Psoas muscle (tissue), 8 donors: ENCODE data around the gene P3H4. TPM values are rescaled to one million over a fixed set of nuclear protein-coding genes. Genes with fewer than 3 reads are reported as not detected.
A peak's percentile ranks its signal among the peaks of the same experiment; 100 is the strongest.

Experiments used
- ATAC-seq, 4 donors: fragments of 200-7000 bp; cut with Tn5 transposase; one replicate each; pipeline ENCODE4 v1.9.1; 2020; ENCODE audit warnings: moderate library complexity in 3 of 4, mild to moderate bottlenecking in 2 of 4
- DNase-seq, 2 donors: peaks; one replicate each; pipeline ENCODE4 v3.0.0-alpha.2; 2020
- H3K27ac ChIP-seq: fragments of 200-600 bp; one replicate; pipeline ENCODE4 v1.8.0; 2022
- H3K27me3 ChIP-seq, 3 donors: fragments of 200-600 bp in 1 of 3; one replicate each; pipeline versions ENCODE4 v1.6.1 to v1.8.0; 2013 to 2022; ENCODE audit warnings: low read length in 2 of 3, mild to moderate bottlenecking in 2 of 3, moderate library complexity in 1 of 3; ENCODE audit not compliant: insufficient read depth in 3 of 3
- H3K36me3 ChIP-seq, 2 donors: fragments of 200-600 bp in 1 of 2; one replicate each; pipeline versions ENCODE4 v1.6.1 to v1.8.0; 2013 to 2022; ENCODE audit warnings: low read depth in 1 of 2, mild to moderate bottlenecking in 1 of 2, moderate library complexity in 1 of 2; ENCODE audit not compliant: insufficient read depth in 1 of 2
- H3K4me1 ChIP-seq: fragments of 200-600 bp; one replicate; pipeline ENCODE4 v1.8.0; 2022
- H3K4me3 ChIP-seq: fragments of 200-600 bp; one replicate; pipeline ENCODE4 v1.8.0; 2022; ENCODE audit warnings: mild to moderate bottlenecking
- H3K9me3 ChIP-seq: fragments of 200-600 bp; one replicate; pipeline ENCODE4 v1.8.0; 2022
- WGBS, 3 donors: extraction: QIAGEN DNeasy Blood & Tissue Kit; methylation state at CpG; one replicate each; pipeline versions ENCODE4 v1.1.6 to v1.1.7; 2013; 5-methylcytosine and 5-hydroxymethylcytosine counted together
- intact Hi-C, 2 donors: fragments of 100-400 bp; cut with DNase I; formaldehyde crosslinking; loops; one replicate each; pipeline versions ENCODE4 v1.11.0 to v1.14.2; 2022
- polyA plus RNA-seq, 3 donors: library from polyadenylated mRNA; stranded (reverse); fragments of 200-250 nt; gene quantifications; one replicate each; pipeline ENCODE4 v1.2.3, GENCODE V29; 2013
- total RNA-seq, 4 donors: library from RNA; stranded (reverse); fragmentation: NEBNext Ultra II Directional in 2 of 4; extraction: Animal tissue kit (Norgen Biotek cat#: 25700) in 2 of 4; gene quantifications; one replicate each; pipeline versions ENCODE4 v1.2.1 to v1.2.4, GENCODE V29; 2021 to 2023
- TF ChIP-seq, protein P1 (sequence below): fragments of 200-600 bp; IDR thresholded peaks from one replicate; pipeline ENCODE4 v1.8.0; 2022; ENCODE audit warnings: antibody characterized with exemption
- donor health status: healthy with polysubstance abuse.
- donor health status: DM: no; HTN: no; CAD: no; lungs with moderate emphysema.
- donor health status: Bipolar disorder and iron deficiency.
- donor health status: healthy.
- donor health status: DM: yes; HTN: yes; CAD: no.
- donor health status: DM: no; HTN: no; CAD: no.
- donor health status: DM: no; HTN: no; CAD: no.
- donor health status: DM: yes; HTN: yes; CAD: no.

The P3H4 gene
- total and polyA plus RNA-seq, 7 donors = 0.58 to 3.4 (median 1.7) TPM

DNA sequence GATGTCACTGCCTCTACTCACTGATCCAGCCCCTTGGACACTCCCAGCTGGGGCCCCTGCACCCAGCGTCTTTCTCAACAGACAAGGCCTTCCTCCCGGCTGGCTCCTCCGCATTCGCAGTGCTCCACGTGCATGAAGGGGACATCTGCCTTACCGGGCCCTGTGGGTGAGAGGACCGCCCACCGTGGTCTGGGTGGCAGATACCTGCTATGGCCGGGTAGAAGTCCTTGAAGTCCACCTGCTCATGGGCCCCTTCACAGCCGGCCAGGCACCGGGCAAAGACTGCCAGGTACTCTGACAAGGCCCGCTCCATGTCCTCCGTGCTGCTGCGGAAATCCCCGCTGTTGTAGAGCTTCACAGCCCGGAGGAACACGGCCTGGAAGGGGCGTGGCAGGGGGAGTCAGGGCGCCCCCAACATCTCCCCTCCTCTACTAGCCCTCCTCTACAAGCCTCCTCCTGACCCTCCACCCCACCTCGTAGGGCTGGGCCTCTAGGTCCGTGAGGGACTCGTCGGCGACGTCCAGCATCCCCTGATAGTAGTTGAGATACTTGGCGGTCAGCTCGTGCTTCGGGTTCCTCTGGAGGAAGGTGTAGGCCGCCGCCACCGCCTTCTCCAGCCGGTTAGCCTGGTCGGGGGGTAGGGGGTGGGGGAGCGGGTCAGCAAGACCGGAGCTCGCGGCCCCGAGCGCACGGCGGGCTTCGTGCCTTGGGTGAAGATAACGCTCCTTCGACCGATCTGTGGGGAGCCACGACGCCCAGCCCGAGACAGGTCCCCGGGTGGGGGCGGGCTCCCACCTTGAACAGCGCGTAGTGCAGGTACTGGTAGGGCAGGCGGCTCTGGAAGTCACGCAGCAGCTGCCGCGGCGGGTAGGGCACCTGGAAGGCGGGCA lies 845 bp downstream of the P3H4 start:
- DNase-seq = no peak
- no peaks in the 10 kb centered on the region for H3K27me3 ChIP-seq
- no peak for ATAC-seq
- H3K9me3 ChIP-seq = no peaks in the 10 kb centered on the region
- no peaks in the 10 kb centered on the region for H3K36me3 ChIP-seq
- peak overlapping the region; percentile 82 for H3K4me3 ChIP-seq
- WGBS, 3 donors = 25 to 27% (median 25%) methylated on average over 56 to 58 of the region's 58 CpGs
- intact Hi-C loops = no loop called here
- TF ChIP-seq, protein P1, sequence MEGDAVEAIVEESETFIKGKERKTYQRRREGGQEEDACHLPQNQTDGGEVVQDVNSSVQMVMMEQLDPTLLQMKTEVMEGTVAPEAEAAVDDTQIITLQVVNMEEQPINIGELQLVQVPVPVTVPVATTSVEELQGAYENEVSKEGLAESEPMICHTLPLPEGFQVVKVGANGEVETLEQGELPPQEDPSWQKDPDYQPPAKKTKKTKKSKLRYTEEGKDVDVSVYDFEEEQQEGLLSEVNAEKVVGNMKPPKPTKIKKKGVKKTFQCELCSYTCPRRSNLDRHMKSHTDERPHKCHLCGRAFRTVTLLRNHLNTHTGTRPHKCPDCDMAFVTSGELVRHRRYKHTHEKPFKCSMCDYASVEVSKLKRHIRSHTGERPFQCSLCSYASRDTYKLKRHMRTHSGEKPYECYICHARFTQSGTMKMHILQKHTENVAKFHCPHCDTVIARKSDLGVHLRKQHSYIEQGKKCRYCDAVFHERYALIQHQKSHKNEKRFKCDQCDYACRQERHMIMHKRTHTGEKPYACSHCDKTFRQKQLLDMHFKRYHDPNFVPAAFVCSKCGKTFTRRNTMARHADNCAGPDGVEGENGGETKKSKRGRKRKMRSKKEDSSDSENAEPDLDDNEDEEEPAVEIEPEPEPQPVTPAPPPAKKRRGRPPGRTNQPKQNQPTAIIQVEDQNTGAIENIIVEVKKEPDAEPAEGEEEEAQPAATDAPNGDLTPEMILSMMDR = no peak
- H3K27ac ChIP-seq = no peak overlapping the region
- H3K4me1 ChIP-seq = no peaks in the 10 kb centered on the region

DNA sequence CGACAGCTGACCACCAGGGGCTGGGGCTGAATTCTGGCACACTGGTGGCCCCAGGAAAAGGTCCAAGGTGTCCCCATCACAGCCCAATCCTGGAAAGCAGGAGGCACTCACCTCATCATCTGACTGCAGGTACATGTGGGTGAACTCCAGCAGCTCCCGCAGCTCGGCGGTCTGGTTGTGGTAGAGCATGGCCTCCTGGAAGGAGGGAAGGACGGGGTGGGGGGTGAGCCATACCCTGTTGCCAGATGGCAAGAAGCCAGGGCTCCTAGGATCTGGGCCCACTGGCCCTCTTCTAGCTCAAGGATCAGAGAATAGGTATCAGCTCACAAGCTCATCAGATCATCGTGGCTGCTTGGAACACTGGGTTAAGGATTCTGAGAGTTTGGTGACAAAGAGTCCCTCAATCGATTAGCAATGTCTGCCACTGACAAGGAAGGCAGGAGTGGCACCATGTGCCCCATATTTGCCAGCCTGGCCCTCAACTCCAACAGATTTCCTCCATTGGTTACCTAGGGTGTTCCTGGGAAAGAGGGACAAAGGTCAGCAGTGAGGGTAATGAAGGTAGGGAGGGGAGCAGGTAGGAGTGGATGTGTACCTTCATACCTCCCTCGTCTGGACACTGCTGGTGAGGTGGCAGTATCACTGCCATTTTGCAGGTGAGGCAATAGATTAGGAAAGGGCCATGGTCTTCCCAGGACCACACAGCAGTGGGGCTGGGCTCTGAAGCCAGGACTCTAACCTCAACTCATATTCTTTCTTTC lies 4.9 kb downstream of the P3H4 start:
- whole genome bisulfite sequencing, 3 donors = 82 to 89% (median 85%) methylated on average over 8 of the region's 8 CpGs
- H3K36me3 ChIP-seq = no peaks in the 10 kb centered on the region
- H3K27me3 ChIP-seq = no peaks in the 10 kb centered on the region
- ATAC-seq (no peak), DNase-seq (no peak)
- no peak overlapping the region for H3K4me3 ChIP-seq
- no peaks in the 10 kb centered on the region for H3K4me1 ChIP-seq
- TF ChIP-seq, protein P1 = no peak
- intact Hi-C loops = no loop called here
- no peak overlapping the region for H3K27ac ChIP-seq
- H3K9me3 ChIP-seq = no peaks in the 10 kb centered on the region

DNA sequence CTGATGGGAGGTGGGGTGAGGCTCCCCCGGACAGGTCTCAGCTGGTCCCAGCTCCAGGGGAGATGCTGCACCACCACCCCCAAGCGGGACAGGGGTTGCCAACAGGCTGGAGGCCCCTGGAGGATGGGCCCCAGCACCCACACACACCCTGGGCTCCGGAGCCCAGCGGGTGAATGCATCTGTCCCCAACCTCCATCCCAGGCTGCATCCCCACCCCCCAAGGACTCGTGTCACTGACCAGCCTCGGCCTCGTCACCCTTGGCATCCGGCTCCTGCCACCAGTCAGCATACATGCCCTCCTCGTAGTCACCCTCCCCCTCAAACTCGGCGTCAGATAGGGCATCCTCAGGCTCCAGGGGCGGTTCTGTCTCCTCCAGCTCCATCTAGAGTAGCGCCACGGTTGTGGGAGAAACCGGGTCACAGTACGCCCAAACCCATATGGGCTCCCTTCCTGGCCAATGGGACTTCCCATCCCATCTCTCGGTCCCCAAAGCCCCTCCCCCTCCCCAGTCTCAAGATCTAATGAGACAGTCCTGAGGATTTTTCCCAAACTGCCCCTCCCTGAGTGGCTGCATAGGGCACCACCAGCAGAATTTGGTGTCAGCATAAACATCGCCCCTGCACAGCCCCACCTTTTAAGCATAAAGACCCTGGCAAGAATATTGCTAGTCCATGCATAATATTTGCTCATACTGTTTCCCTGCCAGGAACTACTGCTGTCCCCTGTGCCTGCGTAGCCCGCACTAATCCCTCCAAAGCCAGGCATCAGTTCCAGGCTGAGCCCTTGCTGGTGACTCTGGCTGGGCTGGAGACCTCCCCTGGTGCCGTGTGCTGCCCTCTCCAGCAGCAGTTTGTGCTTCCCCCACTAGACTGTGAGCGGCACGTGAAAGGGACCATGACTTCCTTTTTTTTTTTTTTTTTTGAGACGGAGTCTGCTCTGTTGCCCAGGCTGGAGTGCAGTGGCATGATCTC lies 8.4 kb downstream of the P3H4 start:
- no peak overlapping the region for H3K27ac ChIP-seq
- no peaks in the 10 kb centered on the region for H3K9me3 ChIP-seq
- no peaks in the 10 kb centered on the region for H3K27me3 ChIP-seq
- TF ChIP-seq, protein P1 = no peak
- H3K4me1 ChIP-seq = peaks cover 6% of the 10 kb centered on the region
- ATAC-seq = no peak
- no peaks in the 10 kb centered on the region for H3K36me3 ChIP-seq
- no peak for DNase-seq
- 50 to 65% (median 53%) methylated on average over 24 of the region's 24 CpGs for WGBS, 3 donors
- intact Hi-C loops = loop anchor here in 1 of 2 donors (1.0 kb wide), 1 partner anchor 20 kb away; no protein-coding TSS in a partner anchor
- H3K4me3 ChIP-seq = no peak overlapping the region
